ENCODE results near the gene SH3BP2. TPM values are rescaled to one million over a fixed set of nuclear protein-coding genes. Genes with fewer than 3 reads are reported as not detected.
A peak's percentile ranks its signal among the peaks of the same experiment; 100 is the strongest.

SH3BP2 gene
- total and polyA plus RNA-seq, 7 donors: 18.4 to 82.4 (median 29.9) TPM

DNA sequence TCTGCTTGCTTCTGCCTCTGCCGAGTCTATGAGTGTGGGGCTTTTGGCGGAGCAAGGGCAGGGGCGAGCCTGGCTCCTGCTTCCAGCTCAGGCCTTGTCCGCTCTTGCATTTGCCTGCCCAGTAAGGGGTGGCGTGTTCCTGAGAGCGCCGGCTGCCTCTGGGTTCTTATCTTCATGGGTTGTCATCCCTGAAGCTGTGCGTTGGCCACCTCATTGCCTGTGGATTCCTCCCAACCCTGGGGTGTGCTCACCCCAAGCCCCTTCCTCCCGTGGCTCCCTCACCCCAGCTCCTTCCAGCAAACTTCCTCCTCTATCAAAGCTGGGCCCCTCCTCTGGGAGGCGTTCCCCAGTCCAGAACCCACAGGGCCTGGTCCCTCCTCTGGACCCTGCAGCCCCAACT lies 17.5 kb downstream of the SH3BP2 start:
- intact Hi-C loops (cut with DNase I): no loop called here
- H3K9me3 ChIP-seq: no peaks in the 10 kb centered on the region
- no peak for DNase-seq
- peak overlapping the region in 2 of 4 donors; percentile 14 to 56 for H3K27ac ChIP-seq
- H3K36me3 ChIP-seq: no peaks in the 10 kb centered on the region
- no peaks in the 10 kb centered on the region for H3K27me3 ChIP-seq
- H3K4me3 ChIP-seq: no peak overlapping the region
- TF ChIP-seq POLR2A (IDR thresholded peaks at IDR 0.05): no peak
- TF ChIP-seq, protein P1, sequence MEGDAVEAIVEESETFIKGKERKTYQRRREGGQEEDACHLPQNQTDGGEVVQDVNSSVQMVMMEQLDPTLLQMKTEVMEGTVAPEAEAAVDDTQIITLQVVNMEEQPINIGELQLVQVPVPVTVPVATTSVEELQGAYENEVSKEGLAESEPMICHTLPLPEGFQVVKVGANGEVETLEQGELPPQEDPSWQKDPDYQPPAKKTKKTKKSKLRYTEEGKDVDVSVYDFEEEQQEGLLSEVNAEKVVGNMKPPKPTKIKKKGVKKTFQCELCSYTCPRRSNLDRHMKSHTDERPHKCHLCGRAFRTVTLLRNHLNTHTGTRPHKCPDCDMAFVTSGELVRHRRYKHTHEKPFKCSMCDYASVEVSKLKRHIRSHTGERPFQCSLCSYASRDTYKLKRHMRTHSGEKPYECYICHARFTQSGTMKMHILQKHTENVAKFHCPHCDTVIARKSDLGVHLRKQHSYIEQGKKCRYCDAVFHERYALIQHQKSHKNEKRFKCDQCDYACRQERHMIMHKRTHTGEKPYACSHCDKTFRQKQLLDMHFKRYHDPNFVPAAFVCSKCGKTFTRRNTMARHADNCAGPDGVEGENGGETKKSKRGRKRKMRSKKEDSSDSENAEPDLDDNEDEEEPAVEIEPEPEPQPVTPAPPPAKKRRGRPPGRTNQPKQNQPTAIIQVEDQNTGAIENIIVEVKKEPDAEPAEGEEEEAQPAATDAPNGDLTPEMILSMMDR (IDR thresholded peaks at IDR 0.05): no peak
- TF ChIP-seq POLR2AphosphoS5 (IDR thresholded peaks at IDR 0.05): no peak
- no peak for TF ChIP-seq EP300 (IDR thresholded peaks at IDR 0.05)
- H3K4me1 ChIP-seq: peaks cover 0 to 46% (median 36%) of the 10 kb centered on the region in 4 donors
- WGBS, 2 donors: 80 to 90% methylated on average over 10 of the region's 10 CpGs

DNA sequence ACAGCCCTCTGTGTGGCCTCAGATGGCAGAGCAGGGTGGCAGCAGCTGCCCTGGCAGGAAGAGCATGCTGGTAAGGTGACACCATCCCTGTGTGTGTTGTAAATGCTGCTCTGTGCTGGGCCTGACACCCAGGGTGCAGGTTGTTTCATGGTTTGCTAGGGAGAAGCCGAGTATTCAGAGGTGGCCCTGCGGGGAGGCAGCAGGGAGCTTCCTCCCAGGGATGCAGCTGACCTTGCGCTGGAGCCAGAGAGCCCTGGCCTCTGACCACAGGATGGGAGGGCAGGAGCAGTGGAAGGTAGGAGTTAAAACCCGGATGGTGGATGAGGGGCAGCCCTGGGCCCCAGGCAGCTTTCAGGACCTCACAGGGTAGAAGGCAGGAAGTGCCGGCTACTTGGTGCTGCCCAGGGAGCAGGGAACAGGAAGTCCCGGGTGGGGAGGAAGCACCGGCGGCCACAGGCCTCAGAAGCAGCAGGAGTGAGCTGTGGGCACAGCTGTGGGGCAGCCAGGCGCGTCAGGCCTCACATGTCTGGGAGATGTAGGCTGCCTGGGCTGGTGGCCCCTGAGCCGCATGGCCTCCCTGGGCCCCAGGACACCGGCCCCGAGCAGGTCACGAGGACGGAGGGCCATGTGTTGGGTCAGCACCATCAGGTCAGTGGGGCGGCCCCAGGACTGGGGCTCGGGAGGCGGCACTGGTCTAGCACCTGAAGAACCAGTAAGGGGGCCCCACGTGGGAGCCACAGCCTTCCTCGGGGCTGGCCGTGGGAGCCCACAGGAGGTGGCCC lies 19.1 kb downstream of the SH3BP2 start:
- TF ChIP-seq POLR2A (IDR thresholded peaks at IDR 0.05) (no peak), POLR2AphosphoS5 (IDR thresholded peaks at IDR 0.05) (peak in 2 of 4 donors; percentile 20 to 46)
- intact Hi-C loops (cut with DNase I): no loop called here
- Histone ChIP-seq H3K27ac (peak overlapping the region; percentile 56 to 72 (median 60)), H3K4me3 (peak overlapping the region in 3 of 4 donors; percentile 23 to 33 (median 23)), H3K9me3 (no peaks in the 10 kb centered on the region), H3K27me3 (no peaks in the 10 kb centered on the region), H3K4me1 (peaks cover 0 to 30% (median 20%) of the 10 kb centered on the region in 4 donors), H3K36me3 (no peaks in the 10 kb centered on the region)
- WGBS, 2 donors: 25 to 67% methylated on average over 21 of the region's 21 CpGs
- DNase-seq: peak; percentile 86

DNA sequence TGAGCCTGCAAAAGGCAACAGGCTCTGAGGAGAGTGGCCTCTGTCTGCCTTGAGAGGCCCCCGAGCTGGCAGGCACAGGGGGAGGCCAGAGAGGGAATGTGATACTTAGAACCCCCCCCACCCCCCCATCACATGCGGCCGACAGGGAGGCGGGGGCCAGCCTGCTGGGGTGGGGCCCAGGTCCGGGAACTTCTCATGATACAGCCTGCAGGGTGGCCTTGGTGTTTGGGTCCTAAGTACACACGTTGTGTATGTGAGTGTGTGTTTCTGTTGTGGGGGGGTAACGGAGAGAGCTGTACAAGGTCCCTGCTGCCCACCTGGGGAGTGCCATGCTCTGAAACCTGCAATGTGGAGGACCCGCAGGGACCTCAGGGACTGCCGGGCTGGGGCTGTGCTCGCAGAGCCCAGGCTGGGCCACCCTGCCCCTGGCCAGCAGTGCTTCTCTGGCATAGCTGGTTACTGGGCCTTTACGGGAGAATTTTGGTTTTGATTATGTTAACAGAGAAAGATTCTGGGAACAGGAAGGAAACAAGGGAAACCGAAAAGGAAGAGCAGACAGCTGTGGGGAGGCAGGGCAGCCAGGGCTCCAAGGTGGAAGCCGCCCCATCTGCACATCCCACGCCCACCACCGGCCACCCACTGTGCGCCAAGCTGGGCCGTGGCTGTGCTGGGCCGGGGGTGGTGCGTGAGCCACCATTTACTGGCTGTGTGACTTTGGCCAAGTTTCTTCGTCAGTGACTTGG lies 19.9 kb downstream of the SH3BP2 start:
- DNase-seq: no peak
- TF ChIP-seq, protein P1 (IDR thresholded peaks at IDR 0.05): no peak
- TF ChIP-seq POLR2A (IDR thresholded peaks at IDR 0.05) (no peak), POLR2AphosphoS5 (IDR thresholded peaks at IDR 0.05) (no peak), EP300 (IDR thresholded peaks at IDR 0.05) (no peak)
- H3K27ac ChIP-seq: peak overlapping the region; percentile 56 to 72 (median 60)
- intact Hi-C loops (cut with DNase I): no loop called here
- H3K27me3 ChIP-seq: no peaks in the 10 kb centered on the region
- H3K36me3 ChIP-seq: no peaks in the 10 kb centered on the region
- no peaks in the 10 kb centered on the region for H3K9me3 ChIP-seq
- H3K4me3 ChIP-seq: peak overlapping the region in 3 of 4 donors; percentile 23 to 33 (median 23)
- H3K4me1 ChIP-seq: peaks cover 0 to 27% (median 20%) of the 10 kb centered on the region in 4 donors
- WGBS, 2 donors: 27 to 58% methylated on average over 20 of the region's 20 CpGs

DNA sequence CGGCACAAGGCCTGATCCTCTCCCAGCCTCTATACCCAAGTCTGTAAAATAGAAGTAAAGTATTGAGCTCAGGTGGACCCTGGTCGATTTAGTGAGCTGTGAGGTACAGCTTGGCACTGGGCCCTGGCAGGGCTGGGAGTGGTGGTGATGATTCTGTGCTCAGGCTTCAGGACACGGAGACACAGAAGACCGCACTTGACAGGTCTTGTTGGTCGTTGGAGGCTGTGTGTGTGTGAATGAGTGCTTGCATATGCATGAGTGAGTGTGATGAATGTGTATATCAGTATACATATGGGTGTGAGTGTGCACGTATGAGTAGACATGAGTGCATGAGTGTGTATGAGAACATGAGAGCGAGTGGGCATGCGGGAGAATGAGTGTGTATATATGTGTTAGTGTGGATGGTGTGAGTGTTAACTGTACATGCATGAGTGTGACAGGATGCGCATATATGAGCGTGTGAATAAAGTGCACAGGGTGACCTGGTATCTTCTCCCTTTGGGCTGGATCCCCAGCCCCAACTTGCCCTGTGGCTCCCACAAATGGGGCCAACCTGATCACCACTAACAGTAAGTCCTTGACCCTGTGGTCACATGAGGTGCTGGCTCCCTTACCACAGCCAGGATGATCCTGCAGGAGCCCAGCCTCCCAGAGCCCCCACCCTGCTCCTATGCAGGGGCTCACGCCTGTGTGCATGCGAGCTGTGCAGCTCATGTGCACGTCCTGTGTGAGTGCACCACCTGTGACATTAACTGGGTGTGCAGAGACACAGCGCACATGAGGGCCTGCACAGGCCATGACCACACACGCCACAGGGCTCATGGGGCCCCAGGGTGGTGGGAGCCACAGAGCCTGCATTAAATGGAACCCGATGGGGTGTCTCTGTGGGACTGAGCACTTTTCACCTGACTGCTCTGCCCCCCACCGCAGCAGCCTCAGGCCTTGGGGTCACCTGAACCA lies 20.8 kb downstream of the SH3BP2 start:
- TF ChIP-seq, protein P1 (IDR thresholded peaks at IDR 0.05): no peak
- TF ChIP-seq POLR2A (IDR thresholded peaks at IDR 0.05) (no peak), EP300 (IDR thresholded peaks at IDR 0.05) (no peak), POLR2AphosphoS5 (IDR thresholded peaks at IDR 0.05) (no peak)
- Histone ChIP-seq H3K27me3 (no peaks in the 10 kb centered on the region), H3K27ac (peak overlapping the region in 1 of 4 donors; percentile 56), H3K36me3 (no peaks in the 10 kb centered on the region), H3K9me3 (no peaks in the 10 kb centered on the region), H3K4me3 (peak overlapping the region in 3 of 4 donors; percentile 23 to 33 (median 23)), H3K4me1 (peaks cover 0 to 33% (median 27%) of the 10 kb centered on the region in 4 donors)
- 65 to 88% methylated on average over 17 of the region's 17 CpGs for WGBS, 2 donors
- intact Hi-C loops (cut with DNase I): no loop called here
- no peak for DNase-seq

Measured in sigmoid colon (tissue), 7 donors.